B cell (primary cell): Measurements from ENCODE around the gene MOGAT3.

Experiments used
- EZH2 ChIP-seq: IDR thresholded peaks from 2 replicates; pipeline ENCODE4 v1.6.1; 2012; ENCODE audit warnings: borderline replicate concordance, low read depth, mild to moderate bottlenecking, moderate library complexity, low read length; ENCODE audit not compliant: insufficient read depth, poor library complexity, severe bottlenecking
- TF ChIP-seq, protein P1 (sequence below): fragments of 200-600 bp; IDR thresholded peaks from one replicate; pipeline ENCODE4 v1.8.0; 2022; ENCODE audit warnings: antibody characterized with exemption, mild to moderate bottlenecking

- TF ChIP-seq, protein P1, sequence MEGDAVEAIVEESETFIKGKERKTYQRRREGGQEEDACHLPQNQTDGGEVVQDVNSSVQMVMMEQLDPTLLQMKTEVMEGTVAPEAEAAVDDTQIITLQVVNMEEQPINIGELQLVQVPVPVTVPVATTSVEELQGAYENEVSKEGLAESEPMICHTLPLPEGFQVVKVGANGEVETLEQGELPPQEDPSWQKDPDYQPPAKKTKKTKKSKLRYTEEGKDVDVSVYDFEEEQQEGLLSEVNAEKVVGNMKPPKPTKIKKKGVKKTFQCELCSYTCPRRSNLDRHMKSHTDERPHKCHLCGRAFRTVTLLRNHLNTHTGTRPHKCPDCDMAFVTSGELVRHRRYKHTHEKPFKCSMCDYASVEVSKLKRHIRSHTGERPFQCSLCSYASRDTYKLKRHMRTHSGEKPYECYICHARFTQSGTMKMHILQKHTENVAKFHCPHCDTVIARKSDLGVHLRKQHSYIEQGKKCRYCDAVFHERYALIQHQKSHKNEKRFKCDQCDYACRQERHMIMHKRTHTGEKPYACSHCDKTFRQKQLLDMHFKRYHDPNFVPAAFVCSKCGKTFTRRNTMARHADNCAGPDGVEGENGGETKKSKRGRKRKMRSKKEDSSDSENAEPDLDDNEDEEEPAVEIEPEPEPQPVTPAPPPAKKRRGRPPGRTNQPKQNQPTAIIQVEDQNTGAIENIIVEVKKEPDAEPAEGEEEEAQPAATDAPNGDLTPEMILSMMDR: no peak
- TF ChIP-seq EZH2: no peak
These were observed 31.5 kb upstream of the MOGAT3 start for GRCh38 chr7:101232141-101232850.
